ENCODE results near the gene KDM4B. TPM values are rescaled to one million over a fixed set of nuclear protein-coding genes. Genes with fewer than 3 reads are reported as not detected.

The KDM4B gene
- total RNA-seq, 2 donors from 2014 or later: 57.0 to 63.1 TPM

GRCh38 chr19:5112681-5113575 is 144.0 kb downstream of the KDM4B start:
- H3K27me3 Mint-ChIP-seq: no peaks in the 10 kb centered on the region
- peaks cover 5% of the 10 kb centered on the region for H3K36me3 Mint-ChIP-seq
- DNase-seq (ENCODE audit: low spot score) (no peak), ATAC-seq (no peak)
- no peak overlapping the region for H3K4me3 Mint-ChIP-seq
- H3K9me3 Mint-ChIP-seq: no peaks in the 10 kb centered on the region
- H3K27ac Mint-ChIP-seq: no peak overlapping the region
- H3K4me1 Mint-ChIP-seq (ENCODE audit: low read depth in 2 of 2): peaks cover 0 to 3% of the 10 kb centered on the region in 2 donors

DNA sequence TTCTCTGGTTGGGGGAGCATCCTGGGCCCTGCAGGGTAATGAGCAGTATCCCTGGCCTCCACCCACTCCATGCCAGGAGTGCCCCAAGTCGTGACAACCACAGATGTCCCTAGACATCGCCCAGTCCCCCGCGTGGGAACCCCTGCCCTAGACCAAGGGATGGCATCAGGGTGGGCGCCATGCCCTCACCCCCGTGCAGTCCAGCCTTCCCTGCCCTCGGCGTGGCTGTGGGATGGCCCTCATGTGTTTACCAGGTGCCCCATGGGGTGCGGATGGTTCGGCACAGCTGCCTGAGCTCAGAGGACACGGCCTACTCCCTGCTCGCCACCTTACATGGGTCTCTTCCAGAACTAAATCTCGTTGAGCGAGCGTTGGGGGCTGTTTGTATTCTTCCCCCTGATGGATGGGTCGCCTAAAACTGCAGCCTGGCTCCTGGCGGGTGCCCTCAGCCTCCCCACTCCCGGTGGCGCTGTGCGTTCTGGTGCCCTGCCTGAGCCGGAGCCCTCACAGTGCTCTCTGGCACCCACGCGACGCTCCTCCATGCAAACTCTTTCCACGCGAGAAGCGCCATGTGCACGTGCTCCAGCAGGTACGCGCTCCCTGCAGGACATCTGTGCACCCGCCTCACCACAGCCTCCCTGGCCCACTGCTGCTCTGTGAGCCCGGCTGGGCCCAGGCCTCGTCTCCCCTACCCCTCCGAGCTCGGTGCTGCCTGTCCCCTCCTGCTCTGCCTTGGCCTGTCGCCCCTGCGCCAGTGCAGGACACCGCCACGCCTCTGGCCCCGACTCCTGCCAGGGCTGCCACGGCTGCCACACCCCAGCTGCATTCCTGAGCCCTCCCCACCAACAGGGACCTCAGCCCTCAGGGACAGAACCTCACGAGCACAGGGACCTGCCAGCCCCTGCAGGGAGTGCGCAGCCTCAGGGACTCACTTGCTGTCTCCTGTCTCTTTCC is 145.0 kb downstream of the KDM4B start:
- DNase-seq (ENCODE audit: low spot score) (no peak), ATAC-seq (peak in 1 of 2 donors; percentile 4)
- Mint-ChIP-seq H3K9me3 (no peaks in the 10 kb centered on the region), H3K4me3 (no peak overlapping the region), H3K27me3 (no peaks in the 10 kb centered on the region), H3K36me3 (peaks cover 5% of the 10 kb centered on the region), H3K27ac (no peak overlapping the region), H3K4me1 (ENCODE audit: low read depth in 2 of 2) (peaks cover 0 to 3% of the 10 kb centered on the region in 2 donors)

DNA sequence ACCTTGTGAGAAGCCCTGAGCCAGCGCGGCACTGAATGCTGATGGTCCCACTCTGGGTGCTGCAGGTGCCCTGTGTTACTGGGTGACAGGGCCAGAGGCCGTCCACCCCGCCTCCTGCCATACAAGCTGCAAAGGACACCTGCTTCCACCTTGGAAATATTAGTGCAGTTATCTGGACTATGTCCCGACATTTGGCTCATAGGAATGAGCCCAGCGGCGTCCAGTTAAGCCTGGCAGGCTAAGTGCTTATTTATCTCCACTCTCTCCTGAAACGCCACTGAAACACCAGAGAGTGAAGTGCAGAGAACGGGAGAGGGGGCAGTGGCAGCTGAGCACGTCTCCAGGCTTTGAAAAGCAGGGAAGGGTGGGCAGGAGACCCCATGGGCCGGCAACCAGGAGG is 145.8 kb downstream of the KDM4B start:
- no peak overlapping the region for H3K4me3 Mint-ChIP-seq
- no peak for DNase-seq (ENCODE audit: low spot score)

DNA sequence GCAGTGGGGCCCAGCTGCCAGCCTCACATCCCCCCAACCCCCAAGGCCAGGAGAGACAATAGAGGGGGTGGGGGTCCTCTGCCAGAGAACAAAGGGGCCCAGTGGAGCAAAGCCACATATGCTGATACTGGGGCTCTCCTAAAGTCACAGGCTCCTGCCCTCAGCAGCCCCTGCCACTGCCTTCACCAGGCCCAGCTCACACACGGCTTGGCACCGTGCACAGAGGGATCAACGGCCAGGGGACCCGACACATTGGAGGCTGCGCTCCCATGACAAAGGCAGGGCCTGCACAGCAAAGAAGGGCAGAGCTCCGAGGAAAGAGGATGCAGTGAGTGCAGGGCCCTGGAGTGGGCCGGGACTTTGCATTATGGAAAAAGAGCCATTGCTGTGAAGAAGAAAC is 146.4 kb downstream of the KDM4B start:
- Mint-ChIP-seq H3K36me3 (peaks cover 5% of the 10 kb centered on the region), H3K9me3 (no peaks in the 10 kb centered on the region), H3K27me3 (no peaks in the 10 kb centered on the region), H3K27ac (no peak overlapping the region), H3K4me1 (ENCODE audit: low read depth in 2 of 2) (peaks cover 0 to 3% of the 10 kb centered on the region in 2 donors), H3K4me3 (no peak overlapping the region)
- DNase-seq (ENCODE audit: low spot score) (no peak), ATAC-seq (no peak)

More for the DNA sequence above, 145.8 kb downstream of the KDM4B start:
- H3K9me3 Mint-ChIP-seq: no peaks in the 10 kb centered on the region
- peaks cover 0 to 3% of the 10 kb centered on the region in 2 donors for H3K4me1 Mint-ChIP-seq (ENCODE audit: low read depth in 2 of 2)
- no peak for ATAC-seq
- no peak overlapping the region for H3K27ac Mint-ChIP-seq
- no peaks in the 10 kb centered on the region for H3K27me3 Mint-ChIP-seq
- peaks cover 5% of the 10 kb centered on the region for H3K36me3 Mint-ChIP-seq

DNA sequence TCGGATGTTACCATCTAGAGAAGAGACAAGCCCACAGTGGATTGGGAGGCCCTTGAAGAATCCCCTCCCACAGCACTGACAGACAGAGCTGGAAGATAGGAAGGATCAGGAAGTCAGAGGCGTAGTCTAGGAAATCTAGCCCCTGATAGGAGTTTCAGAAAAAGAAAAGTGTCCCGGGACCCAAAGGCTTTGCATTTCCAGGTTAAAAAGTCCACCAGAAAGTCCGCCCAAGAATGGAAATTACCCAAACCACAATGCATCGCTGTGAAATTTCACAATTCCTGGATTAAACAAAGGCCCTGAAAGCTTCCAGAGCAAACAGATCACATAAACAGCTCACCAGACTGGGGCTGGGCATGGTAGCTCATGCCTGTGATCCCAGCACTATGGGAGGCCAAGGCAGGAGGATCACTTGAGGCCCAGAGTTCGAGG is 146.9 kb downstream of the KDM4B start:
- ATAC-seq: no peak
- no peak for DNase-seq (ENCODE audit: low spot score)
- Mint-ChIP-seq H3K4me1 (ENCODE audit: low read depth in 2 of 2) (peaks cover 0 to 3% of the 10 kb centered on the region in 2 donors), H3K36me3 (peaks cover 5% of the 10 kb centered on the region), H3K27ac (no peak overlapping the region), H3K9me3 (no peaks in the 10 kb centered on the region), H3K27me3 (no peaks in the 10 kb centered on the region), H3K4me3 (no peak overlapping the region)

DNA sequence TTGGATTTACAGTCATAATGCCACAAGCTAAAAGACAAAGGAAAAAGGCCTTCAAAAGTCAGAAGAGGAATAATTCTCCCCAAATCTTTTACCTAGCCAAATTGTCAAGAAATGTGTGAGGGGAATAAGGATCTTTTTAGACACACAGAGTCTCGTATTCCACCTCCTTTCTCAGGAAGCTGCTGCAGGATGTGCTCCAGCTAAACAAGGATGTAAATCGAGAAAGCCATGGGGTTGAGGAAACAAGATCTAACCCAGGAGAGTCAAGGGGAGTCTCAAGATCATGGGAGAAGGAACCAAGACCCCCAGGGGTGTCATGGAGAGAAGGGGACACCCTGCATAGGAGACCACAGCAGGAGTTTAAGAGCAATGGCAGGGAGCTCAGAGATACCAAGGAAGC is 147.4 kb downstream of the KDM4B start:
- no peak for DNase-seq (ENCODE audit: low spot score)

GRCh38 chr19:5117421-5117820 is 148.5 kb downstream of the KDM4B start:
- H3K4me1 Mint-ChIP-seq (ENCODE audit: low read depth in 2 of 2): peaks cover 4 to 14% of the 10 kb centered on the region in 2 donors
- ATAC-seq (no peak), DNase-seq (ENCODE audit: low spot score) (no peak)
- no peaks in the 10 kb centered on the region for H3K27me3 Mint-ChIP-seq
- H3K36me3 Mint-ChIP-seq: peaks cover 8% of the 10 kb centered on the region
- H3K27ac Mint-ChIP-seq: no peak overlapping the region
- no peaks in the 10 kb centered on the region for H3K9me3 Mint-ChIP-seq
- H3K4me3 Mint-ChIP-seq: no peak overlapping the region

More for the DNA sequence above, 147.4 kb downstream of the KDM4B start:
- Mint-ChIP-seq H3K4me3 (no peak overlapping the region), H3K27me3 (no peaks in the 10 kb centered on the region), H3K27ac (no peak overlapping the region), H3K4me1 (ENCODE audit: low read depth in 2 of 2) (peaks cover 0 to 8% of the 10 kb centered on the region in 2 donors), H3K9me3 (no peaks in the 10 kb centered on the region), H3K36me3 (peaks cover 5% of the 10 kb centered on the region)
- ATAC-seq: no peak

GRCh38 chr19:5118026-5118425 is 149.1 kb downstream of the KDM4B start:
- Mint-ChIP-seq H3K9me3 (no peaks in the 10 kb centered on the region), H3K4me3 (no peak overlapping the region), H3K27me3 (no peaks in the 10 kb centered on the region), H3K36me3 (peaks cover 10% of the 10 kb centered on the region), H3K27ac (no peak overlapping the region), H3K4me1 (ENCODE audit: low read depth in 2 of 2) (peaks cover 5 to 15% of the 10 kb centered on the region in 2 donors)
- DNase-seq (ENCODE audit: low spot score) (no peak), ATAC-seq (no peak)

- no peaks in the 10 kb centered on the region for H3K9me3 Mint-ChIP-seq
- H3K27me3 Mint-ChIP-seq: no peaks in the 10 kb centered on the region
- no peak overlapping the region for H3K4me3 Mint-ChIP-seq
- no peak overlapping the region for H3K27ac Mint-ChIP-seq
- DNase-seq (ENCODE audit: low spot score) (no peak), ATAC-seq (no peak)
- peaks cover 10% of the 10 kb centered on the region for H3K36me3 Mint-ChIP-seq
- peaks cover 5 to 15% of the 10 kb centered on the region in 2 donors for H3K4me1 Mint-ChIP-seq (ENCODE audit: low read depth in 2 of 2)
These were observed 150.5 kb downstream of the KDM4B start for GRCh38 chr19:5119297-5119998.

DNA sequence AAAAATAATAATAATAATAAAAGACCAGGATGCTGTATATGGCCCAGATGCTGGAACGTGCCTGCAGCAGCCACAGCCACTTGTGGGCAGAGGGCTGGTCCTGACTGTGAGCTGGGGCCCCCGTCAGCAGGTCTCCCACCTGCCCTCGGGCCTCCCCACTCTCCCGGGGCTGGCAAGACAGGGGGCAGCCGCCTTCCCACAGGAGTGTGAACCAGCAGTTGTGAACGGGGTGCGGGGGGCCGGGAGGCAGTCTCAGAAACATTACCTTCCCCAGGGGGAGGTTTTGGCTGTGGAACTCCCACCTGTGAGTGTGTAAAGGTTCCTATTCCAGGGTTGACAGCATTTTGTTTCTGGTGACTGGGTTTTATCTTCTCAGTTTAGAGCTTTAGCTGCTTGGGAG is 151.4 kb downstream of the KDM4B start:
- ATAC-seq (no peak), DNase-seq (ENCODE audit: low spot score) (no peak)
- peaks cover 5 to 15% of the 10 kb centered on the region in 2 donors for H3K4me1 Mint-ChIP-seq (ENCODE audit: low read depth in 2 of 2)
- peaks cover 10% of the 10 kb centered on the region for H3K36me3 Mint-ChIP-seq
- H3K9me3 Mint-ChIP-seq: no peaks in the 10 kb centered on the region
- no peak overlapping the region for H3K4me3 Mint-ChIP-seq
- no peak overlapping the region for H3K27ac Mint-ChIP-seq
- no peaks in the 10 kb centered on the region for H3K27me3 Mint-ChIP-seq

DNA sequence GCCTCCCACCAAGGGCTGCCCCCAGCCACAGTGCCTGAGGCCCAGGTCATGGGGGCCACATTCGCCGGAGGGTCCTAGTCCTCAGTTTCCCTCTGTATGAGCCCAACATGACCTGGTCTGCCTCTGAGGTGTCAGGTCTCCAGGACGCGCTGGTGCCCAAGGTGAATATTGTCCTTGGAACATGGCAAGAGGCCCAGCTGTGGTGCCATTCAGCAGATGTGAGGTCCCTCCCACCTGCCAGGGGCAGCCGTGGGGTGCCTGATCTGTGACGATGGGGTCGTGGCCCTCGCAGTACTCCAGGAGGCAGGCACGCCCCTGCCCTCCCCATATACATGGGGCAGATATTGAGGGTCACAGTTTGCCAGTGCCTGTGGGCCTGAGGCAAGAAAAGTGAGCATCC is 151.9 kb downstream of the KDM4B start:
- H3K4me3 Mint-ChIP-seq: no peak overlapping the region
- ATAC-seq (no peak), DNase-seq (ENCODE audit: low spot score) (no peak)
- H3K27me3 Mint-ChIP-seq: no peaks in the 10 kb centered on the region
- peaks cover 5 to 12% of the 10 kb centered on the region in 2 donors for H3K4me1 Mint-ChIP-seq (ENCODE audit: low read depth in 2 of 2)
- no peaks in the 10 kb centered on the region for H3K9me3 Mint-ChIP-seq
- H3K27ac Mint-ChIP-seq: peak overlapping the region in 1 of 2 donors; percentile 21
- peaks cover 5% of the 10 kb centered on the region for H3K36me3 Mint-ChIP-seq

DNA sequence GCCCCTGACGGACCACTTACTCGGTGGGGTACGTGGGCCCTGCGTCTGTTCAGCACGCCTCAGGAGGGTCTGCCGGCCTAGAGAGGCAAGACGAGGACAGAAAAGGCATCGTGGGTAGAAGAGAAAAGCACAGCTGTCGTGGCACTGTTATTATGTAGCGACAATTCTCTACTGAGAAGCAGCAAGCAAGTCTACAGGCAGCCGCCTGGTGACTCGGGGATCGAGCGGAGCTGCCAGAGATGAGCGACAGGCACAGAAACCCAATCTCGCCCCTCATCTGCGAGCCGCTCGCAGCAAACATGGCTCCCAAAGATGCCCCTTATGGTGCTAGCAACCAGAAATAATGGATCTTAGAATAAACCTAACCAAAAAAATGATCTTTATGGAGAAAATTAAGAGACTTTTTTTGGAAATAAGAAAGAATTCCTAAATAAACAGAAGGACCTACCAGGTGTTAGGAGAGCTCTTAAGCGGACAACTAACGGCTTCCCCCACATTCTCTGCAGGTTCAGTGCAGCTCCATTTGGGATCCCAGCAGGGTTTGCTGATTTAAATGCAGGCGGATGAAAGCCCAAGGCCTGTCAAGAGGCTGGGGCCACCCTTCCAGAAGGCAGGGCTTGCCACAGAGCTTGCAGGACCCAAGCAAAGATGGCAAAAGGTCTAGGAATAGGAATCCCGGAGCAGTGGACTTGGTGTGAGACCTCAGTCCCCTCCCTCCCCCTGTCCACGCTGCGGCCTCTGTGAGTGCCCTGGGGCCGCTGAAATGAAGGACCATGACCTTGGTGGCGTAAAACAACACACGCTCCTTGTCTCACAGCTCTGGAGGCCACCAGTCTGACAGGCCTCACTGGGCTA is 152.6 kb downstream of the KDM4B start:
- ATAC-seq (no peak), DNase-seq (ENCODE audit: low spot score) (no peak)
- Mint-ChIP-seq H3K9me3 (no peaks in the 10 kb centered on the region), H3K27ac (peak overlapping the region in 1 of 2 donors; percentile 21), H3K27me3 (no peaks in the 10 kb centered on the region), H3K36me3 (peaks cover 5% of the 10 kb centered on the region), H3K4me3 (no peak overlapping the region), H3K4me1 (ENCODE audit: low read depth in 2 of 2) (peaks cover 5 to 12% of the 10 kb centered on the region in 2 donors)

- H3K4me1 Mint-ChIP-seq (ENCODE audit: low read depth in 2 of 2): peaks cover 5 to 12% of the 10 kb centered on the region in 2 donors
- peak overlapping the region in 1 of 2 donors; percentile 18 for H3K27ac Mint-ChIP-seq
- H3K36me3 Mint-ChIP-seq: peaks cover 5% of the 10 kb centered on the region
- H3K9me3 Mint-ChIP-seq: no peaks in the 10 kb centered on the region
- ATAC-seq (no peak), DNase-seq (ENCODE audit: low spot score) (no peak)
- H3K27me3 Mint-ChIP-seq: no peaks in the 10 kb centered on the region
- H3K4me3 Mint-ChIP-seq: no peak overlapping the region
These were observed 153.1 kb downstream of the KDM4B start for GRCh38 chr19:5122121-5122400.

All from natural killer cell treated with Interleukin-12 subunit alpha and Interleukin-12 subunit beta and Interleukin-15 and Interleukin-18, amount 100 ng/mL, for 72 hours (primary cell).